ENCODE data around the gene CAMK1G.

Gene CAMK1G

DNA sequence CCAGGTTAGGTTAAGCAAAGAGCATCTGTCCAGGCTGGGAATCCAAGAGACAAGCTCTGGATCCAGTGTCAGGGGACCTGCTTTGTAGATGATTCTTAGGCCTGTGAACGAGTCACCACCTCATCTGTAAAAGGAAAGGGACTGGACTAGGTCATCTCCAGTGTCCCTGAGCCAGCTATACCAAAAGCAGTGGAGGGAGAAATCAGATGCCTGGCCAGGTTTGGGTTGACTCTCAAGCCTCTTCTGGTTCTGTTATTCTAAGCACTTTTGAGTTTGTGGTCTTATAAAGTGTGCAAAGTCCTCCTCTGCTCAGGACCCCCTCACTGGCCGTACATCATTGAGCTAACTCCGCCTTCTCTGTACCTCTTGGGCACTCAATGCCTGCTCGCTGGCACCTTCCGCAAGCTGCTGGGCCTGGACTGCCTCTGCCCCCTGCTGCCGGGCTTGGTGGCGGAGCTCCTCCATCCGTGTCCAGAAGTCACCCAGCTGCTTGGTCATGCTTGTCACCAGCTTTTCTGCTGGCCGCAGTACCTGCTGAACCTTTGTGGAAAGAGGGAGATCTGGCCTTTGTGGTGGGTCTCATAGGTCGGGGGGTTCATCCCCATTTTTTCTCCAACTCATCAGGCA is 33.6 kb downstream of the CAMK1G start:
- no peak for DNase-seq (ENCODE audit: low read depth, low spot score)
- peak overlapping the region; percentile 100 for H3K27ac ChIP-seq

DNA sequence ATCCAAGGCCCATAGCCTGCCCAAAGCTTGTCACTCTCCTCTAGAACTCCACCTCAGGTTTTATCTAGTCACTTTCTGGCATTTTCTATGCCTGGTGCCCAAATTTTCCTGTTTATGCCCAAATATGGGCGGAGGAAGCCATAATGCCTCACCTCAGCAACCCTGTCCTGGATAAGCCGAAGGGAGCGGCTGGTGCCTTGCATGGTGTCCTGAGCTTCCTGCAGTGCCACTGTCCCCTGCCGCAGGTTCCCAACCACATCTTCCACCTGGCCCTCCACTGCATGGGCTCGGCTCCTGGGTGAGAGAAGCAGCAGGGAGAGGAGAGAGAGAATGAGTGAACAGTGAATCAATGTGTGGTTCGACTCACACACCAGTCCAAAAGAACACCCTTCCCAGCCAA is 34.2 kb downstream of the CAMK1G start:
- DNase-seq (ENCODE audit: low read depth, low spot score): no peak
- peak overlapping the region; percentile 100 for H3K27ac ChIP-seq

DNA sequence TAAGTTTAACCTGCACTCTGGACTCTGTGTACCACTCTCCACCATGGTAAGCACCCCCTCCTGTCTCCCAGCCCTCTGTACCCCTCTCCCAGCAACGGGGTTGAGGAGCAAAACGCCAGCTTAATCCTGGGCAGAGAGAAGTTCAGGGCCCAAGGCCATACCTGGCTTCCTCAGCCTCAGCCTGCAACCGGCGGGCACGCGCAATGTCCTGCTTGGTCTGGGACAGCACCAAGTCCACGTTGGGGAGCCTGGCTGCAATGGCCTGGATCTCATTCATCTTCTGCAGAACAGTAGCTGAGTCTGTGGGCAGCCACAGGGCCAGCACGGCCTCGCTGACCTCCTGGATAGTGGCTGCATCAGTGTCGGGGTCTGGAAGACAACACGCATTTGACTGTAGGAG is 34.8 kb downstream of the CAMK1G start:
- peak overlapping the region; percentile 100 for H3K27ac ChIP-seq

DNA sequence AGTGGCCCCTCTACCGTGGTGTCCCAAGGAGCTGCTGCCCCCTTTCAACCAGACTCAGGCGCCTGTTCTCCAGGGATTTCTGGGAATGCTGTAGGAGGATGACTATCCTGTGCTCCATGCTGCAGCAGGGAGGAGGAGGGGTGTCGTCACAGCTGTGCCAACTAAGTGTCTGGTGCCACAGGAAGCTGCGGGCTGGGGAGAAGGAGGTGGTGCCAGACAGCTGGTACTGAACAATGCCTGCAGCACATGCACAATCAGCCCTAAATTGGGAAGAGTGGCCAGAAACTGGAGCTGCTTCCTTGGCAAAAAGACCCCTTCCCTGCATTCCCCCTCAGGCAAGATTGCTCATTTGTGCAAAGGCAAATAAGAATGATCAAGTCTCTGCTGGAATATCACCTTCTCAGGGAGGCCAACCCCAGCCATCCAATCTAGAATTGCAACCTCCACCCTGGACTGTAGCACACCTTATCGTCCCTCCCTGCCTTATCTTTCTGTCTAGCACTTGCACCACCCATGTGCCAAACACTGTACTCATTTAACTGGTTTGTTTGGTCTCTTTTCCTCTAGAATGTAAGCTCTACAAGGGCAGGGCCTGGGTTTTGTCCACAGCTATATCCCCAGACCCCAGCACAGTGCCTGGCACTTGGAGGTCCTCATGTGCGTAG is 35.4 kb downstream of the CAMK1G start:
- peak overlapping the region; percentile 100 for H3K27ac ChIP-seq
- no peak for DNase-seq (ENCODE audit: low read depth, low spot score)

More for the DNA sequence above, 34.8 kb downstream of the CAMK1G start:
- no peak for DNase-seq (ENCODE audit: low read depth, low spot score)

DNA sequence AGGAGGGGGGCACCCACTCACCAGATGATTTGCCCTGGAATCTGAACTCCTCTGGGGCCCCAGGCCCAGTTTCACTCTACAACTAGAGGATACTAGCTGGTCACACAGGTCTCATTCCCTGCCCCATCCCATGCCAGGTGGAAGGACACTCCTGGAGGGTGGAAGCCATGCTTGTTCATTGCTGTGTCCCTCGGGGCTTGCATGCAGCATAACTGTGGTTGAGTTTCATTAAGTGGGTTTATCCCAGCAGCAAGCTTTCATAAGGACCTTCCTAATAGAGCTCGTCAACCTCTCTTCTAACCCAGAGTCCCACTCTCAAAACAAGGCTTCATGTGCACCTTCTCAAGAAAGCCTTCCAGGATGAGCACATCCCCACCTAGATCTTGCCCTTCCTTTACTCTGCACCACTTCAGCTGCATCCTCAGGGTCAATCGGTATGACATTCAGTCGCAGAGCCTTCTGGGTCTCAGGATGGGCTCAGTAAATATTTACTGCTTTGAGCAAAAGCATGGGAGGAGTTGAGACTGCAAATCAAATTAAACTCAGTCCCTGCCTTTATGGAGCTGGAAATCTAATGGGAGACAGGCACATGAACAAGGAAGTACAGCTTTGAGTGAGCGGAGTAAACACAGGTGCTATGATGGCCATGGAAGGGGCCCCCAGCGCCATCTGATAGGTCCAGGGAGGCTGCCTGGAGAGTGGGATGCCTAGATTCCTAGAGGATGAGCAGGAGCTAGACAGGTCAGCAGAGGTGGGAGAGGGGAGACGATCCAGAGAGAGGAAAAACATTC is 36.4 kb downstream of the CAMK1G start:
- H3K27ac ChIP-seq: peak overlapping the region; percentile 100
- no peak for DNase-seq (ENCODE audit: low read depth, low spot score)

DNA sequence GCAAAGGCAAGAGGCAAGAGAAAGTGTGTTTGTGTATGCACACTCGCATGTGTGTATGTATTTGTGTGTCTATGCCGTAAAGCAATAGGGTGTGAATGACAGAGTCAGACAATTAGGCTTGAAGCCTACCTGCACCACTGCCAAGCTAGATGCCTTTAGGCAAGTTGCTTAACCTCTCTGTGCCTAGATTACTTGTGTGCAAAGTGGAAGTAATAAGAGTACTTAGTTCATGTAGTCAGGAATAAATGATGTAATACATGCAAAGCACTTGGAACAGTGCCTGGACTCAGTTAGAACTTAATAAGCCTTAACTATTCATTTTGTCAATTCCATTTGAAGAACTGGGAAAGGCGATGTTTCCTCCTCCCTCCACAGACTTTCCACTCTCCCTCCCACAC is 37.0 kb downstream of the CAMK1G start:
- H3K27ac ChIP-seq: peak overlapping the region; percentile 100
- DNase-seq (ENCODE audit: low read depth, low spot score): no peak

DNA sequence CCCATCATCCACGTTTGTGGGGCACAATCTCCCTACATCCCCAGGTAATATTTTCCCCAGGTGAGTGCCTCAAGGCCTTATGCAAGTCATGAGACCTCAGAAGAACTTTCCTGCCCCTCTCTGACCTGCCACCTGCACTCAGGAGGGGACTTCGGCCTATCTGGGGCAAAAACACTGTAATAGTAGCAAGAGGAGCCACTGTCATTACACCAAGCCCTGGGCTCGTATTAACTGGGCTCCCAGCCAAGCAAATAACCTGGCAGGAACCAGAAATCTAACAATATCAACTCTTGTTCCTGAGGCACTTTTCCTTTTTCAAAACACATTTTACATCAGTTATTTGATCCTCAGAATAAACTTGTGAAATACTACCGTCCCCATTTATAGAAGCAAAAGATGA is 37.8 kb downstream of the CAMK1G start:
- no peak for DNase-seq (ENCODE audit: low read depth, low spot score)
- peak overlapping the region; percentile 100 for H3K27ac ChIP-seq

DNA sequence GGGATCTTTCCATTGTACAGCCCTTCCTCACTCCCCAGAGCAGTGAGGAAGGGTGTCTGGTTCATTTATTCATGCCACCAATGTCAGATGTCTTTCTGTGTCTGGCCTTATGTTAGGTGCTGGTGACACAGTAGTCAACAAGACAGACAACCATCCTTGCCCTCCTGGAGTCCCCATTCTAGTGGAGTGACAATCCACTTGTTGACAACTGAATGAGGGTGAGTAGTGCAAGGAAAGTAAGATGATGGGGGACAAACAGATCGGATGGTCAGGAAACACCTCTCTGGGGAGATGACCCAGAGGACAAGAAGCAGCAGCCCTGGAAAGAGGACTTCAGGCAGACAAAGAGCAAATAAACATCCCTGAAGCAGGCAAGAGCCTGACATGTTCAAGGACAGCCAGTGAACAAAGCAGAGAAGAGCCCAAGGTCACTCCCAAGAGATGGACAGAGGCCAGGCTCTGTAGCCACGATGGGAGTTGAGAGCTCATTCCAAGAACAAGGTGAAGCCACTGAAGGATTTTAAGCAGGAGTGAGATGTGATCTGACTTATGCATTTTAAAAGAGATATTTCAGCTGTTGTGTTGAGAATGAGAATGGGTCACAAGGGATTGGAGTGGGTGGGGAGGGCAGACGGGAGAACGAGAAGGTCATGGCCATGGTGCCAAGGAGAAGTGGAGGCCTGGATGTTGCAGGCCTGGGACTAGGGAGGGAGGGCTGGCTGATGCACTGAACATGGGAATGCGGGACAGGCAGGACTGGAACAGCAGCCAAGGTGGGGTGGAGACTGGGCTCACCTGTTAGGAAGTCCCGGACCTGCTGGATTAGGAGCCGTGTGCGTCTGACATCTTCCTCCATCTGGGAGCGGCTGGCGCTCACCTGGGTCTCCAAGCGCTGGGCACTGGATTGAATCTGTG is 38.5 kb downstream of the CAMK1G start:
- no peak for DNase-seq (ENCODE audit: low read depth, low spot score)
- peak overlapping the region; percentile 100 for H3K27ac ChIP-seq

DNA sequence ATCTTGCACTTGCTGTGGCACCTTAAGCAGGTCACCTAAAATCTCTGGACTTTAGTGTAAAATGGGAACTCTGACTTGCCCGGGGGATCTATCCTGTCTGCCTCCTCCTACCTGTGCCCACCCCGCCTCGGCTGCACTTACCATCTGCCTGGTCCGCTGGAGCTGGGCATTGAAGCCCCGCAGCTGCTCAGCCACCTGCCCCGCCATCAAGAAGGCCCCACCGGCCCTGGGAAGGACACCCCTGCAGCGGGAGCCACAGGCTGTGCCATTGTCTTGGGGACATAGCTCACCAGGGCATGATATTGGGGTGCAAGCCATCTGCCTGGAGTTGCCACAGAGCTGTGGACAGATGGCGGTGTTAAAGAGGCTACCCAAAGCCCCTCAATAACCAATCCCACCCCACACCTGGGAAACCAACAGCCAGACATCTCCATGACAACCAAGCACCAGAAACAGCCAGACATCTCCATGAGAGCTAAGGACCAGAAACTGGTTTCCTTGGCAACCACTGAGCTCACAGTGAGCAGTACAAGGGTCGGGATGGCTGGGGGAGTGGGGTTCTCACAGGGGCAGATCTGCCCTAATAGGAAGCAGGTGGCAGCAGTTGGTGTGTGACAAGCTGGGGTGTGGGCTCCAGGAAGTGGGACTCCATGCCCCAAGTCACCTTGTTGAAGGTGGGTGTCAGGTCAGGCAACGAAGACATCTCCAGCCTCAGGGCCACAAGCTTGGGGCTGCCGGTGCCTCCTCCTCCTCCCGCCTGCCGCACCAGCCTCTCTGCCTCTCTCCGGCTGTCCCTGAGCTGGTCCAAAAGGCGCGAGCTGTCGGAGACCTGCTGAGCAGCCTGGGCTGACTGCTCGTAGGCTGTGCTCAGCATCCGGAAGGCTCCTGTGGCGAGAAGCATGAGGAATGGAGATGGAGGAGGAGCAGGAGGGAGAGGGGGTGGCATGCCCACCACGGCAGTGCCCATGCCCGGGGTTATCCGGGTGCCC is 39.6 kb downstream of the CAMK1G start:
- no peak for DNase-seq (ENCODE audit: low read depth, low spot score)
- H3K27ac ChIP-seq: peak overlapping the region; percentile 100

DNA sequence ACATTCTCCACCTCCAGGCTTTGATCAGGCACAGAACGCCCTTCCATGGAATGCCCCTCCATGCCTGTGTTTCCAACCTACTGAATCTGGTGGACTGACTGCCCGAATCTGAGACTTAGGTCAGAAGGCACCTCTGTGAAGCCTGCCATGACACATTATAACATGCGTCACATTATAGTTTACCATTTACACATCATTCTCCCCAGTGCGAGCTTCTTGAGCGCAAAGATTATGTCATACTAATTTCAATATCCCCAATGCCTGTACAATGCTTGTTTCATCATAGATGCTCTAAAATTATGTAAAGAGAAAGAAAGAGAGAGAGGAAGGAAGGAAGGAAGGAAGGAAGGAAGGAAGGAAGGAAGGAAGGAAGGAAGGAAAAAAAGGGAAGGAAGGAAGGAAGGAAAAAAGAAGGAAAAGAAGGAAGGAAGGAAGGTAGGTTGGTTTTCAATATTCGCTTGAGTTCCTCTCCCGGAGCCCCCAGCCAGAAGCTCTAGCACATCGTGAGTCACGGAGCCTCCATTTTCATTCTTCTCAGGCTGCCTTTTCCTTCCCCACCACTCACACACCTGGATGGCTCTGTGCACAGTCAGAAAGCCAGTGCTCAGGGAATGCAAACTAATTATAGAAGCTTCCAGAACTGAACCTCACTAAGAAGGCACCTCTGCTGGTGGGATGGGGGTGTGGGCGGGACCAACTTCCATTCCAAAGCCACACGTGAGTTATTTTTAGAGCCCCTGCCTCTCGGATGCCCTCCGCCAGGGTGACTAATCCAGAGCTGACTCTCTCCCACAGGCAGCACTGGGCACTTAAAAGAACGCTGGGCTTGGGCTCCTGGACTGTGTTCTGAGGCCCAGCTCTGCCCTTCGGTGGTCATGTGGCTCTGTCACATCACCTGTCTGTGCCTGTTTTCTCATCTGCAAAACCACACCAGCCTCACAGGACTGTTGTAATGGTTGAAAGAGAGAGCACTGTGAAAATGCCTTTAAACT is 41.3 kb downstream of the CAMK1G start:
- H3K27ac ChIP-seq: peak overlapping the region; percentile 100
- DNase-seq (ENCODE audit: low read depth, low spot score): no peak

DNA sequence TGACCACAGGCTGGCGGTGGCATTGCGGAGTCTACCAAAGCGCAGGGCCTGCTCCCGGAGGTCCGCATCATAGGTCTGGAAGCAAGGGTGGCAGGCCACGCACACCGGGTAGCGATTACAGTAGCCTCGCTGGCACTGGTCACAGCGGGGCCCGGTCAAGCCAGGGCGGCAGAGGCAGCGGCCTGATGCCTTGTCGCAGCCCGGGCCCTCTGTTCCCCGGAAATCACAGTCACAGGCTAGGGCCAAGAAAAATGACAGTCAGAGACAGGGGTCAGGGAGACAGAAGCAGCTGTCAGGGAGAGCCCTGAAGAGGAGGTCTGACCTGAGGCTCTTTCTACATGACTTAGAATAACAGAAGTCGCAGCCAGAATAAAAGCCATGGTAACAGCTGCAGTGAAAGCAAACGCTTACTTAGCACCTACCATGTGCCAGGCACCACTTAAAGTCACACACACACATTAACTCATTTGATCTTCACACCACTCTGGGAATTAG is 42.3 kb downstream of the CAMK1G start:
- no peak for DNase-seq (ENCODE audit: low read depth, low spot score)
- H3K27ac ChIP-seq: peak overlapping the region; percentile 100

DNA sequence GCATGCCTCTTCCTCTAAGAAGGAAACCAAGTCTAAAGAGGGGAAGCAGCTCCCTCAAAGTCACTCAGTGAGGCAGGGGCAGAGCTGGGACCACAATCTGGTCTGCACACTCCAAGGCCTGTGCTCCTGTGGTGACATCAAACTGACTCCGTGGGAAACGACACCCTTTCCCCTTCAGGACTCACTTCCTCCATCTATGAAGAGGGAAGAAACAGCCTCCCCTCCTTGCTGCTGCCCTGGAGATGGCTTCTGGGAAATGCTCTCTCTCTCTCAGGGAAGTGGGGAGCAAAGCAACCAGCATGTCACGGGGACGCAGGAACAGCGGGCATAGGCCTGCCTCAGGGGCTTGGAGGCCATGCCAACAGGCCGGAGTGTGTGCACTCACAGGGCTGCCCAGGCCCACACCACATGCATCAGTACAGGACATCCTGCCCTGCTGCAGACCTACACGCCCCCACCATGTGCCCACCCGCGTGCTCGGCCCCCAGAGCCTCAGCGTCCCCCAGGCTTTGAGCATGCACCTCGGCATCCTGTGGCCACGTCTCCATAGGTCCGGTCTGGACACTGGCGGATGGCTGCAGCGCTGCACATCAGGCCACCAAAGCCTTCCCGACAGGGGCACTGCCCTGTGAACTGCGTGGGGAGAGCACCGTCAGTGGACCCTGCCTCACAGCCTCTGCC is 43.0 kb downstream of the CAMK1G start:
- peak overlapping the region; percentile 100 for H3K27ac ChIP-seq
- no peak for DNase-seq (ENCODE audit: low read depth, low spot score)

DNA sequence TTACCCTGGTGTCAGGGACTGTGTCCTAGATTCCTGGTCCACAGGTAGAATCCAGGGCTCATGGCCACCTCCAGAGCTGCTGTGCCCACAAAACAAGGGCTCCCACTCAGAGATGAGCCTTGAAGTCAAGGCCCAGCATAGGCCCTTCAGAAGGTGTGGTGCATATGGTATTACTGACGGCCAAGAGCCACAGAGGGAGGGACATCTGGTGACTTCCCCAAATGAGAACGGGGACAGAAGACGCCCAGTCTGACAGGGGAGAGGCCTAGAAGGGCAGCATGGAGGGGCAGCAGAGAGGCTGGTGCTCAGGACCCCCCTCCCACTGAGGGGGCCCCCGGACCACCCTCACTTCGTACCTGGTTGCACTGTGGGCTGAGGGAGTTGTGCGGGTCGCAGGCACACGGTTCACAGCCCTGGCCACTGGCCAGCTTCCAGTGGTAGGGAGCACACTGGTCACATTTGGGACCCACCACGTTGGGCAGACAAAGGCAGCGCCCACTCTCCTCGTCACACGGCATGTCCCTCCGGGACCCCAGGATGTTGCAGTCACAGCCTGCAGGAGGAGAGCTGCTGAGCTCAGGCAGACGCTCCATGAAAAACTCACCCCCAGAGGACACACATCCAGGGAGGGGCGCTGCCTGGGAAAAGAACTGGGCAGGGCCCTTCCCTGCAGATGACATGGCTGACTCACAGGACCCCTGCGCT is 43.7 kb downstream of the CAMK1G start:
- H3K27ac ChIP-seq: peak overlapping the region; percentile 100
- no peak for DNase-seq (ENCODE audit: low read depth, low spot score)

DNA sequence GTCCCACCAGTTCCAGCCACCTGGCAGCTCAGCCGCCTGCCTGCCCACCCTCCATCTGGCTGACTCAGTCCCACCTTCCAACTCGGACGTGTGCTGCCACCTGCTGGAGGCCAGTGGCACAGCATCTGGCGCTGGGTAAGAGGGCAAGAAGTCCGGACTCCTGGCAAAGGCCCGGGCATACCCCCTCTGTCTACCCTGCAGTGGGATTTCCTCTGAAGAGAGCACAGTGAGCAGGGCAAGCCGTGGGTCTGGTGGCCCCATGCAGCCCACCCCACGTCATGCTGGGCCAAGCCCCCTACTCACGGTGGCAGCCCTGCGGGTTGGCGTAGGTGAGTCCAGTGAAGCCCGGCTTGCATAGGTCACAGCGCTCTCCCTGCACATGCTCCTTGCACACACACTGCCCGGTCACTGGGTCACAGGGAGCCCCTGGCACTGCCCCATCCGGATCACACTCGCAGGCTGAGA is 44.2 kb downstream of the CAMK1G start:
- peak overlapping the region; percentile 100 for H3K27ac ChIP-seq
- DNase-seq (ENCODE audit: low read depth, low spot score): no peak

DNA sequence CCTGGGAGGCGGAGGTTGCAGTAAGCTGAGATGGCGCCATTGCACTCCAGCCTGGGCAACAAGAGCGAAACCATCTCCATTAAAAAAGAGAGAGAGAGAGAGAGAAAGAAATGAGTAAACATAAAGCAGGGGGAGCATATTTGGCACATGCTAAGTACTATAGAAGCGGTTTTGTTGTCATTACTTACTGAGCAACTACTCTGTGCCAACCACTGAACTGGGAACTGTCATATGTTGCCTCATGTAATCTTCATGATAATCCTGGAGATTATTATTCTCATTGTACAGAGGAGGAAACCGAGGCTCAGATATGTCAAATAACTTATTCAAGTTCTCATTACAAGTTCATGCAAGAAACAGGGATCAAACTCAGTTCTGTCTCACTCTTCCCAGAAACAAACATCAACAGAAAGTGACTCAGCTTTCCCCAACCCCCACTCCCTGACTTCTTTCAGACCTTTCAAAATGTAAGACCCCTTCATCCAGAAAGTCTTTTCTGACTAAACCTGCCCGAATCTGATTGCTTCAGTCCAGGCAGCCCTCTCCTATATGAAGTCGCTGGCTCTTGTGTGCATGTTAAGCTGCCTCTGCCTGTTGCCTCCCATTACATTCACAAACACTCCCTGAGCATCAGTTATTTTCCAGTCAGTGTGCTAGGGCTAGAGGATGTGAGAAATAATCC is 45.2 kb downstream of the CAMK1G start:
- H3K27ac ChIP-seq: peak overlapping the region; percentile 100
- no peak for DNase-seq (ENCODE audit: low read depth, low spot score)

Data from epithelial cell of prostate (primary cell).